Measurements from ENCODE around the gene DRG1.
"Not testable (repeated sequence)": the region's sequence is repeated elsewhere in the genome, so short reads cannot be mapped to it uniquely, and the experiment has no call there.

GRCh38 chr22:31378651-31379050, 20.8 kb upstream of the DRG1 start:
- TF ChIP-seq CTCF, POLR2A (IDR thresholded peaks at IDR 0.05): not testable (repeated sequence)
